GM18867 (cell line): ENCODE measurements around the gene RNU1-3.
"Not testable (repeated sequence)": the region's sequence is repeated elsewhere in the genome, so short reads cannot be mapped to it uniquely, and the experiment has no call there.

Experiments used
- ATAC-seq: cut with Tn5 transposase; IDR thresholded peaks from one replicate; pipeline ENCODE4 v1.9.1; 2021; ENCODE audit warnings: mild to moderate bottlenecking, moderate library complexity; ENCODE audit not compliant: unreplicated experiment

RNU1-3 gene

GRCh38 chr1:16639091-16640031 is 27.4 kb downstream of the RNU1-3 start:
- not testable (repeated sequence) for ATAC-seq

- not testable (repeated sequence) for ATAC-seq
These were observed 28.6 kb downstream of the RNU1-3 start for GRCh38 chr1:16637941-16638778.

DNA sequence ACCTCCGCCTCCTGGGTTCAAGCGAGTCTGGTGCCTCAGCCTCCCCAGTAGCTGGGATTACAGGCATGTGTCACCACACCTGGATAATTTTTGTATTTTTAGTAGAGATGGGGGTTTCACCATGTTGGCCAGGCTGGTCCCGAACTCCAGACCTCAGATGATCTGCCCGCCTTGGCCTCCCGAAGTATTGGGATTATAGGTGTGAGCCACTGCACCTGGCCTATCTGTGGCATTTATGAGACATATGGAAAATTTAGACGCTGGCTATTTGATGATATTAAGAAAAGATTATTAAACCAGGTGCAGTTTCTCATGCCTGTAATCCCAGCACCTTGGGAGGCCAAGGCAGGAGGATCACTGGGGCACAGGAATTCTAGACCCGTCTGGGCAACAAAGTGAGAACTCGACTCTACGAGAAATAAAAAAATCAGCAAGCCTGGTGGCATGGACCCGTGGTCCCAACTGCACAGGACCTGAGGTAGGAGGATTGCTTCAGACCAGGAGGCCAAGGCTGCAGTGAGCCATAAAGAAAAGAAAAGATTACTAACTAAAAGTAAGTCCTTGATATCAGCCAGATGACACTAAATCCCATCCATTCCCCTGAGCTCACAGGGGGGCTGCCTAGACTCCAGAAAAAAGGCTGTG is 30.1 kb downstream of the RNU1-3 start:
- ATAC-seq = not testable (repeated sequence)

GRCh38 chr1:16635959-16636358 is 30.8 kb downstream of the RNU1-3 start:
- not testable (repeated sequence) for ATAC-seq

- not testable (repeated sequence) for ATAC-seq
These were observed 33.0 kb downstream of the RNU1-3 start for GRCh38 chr1:16633540-16634282.

- not testable (repeated sequence) for ATAC-seq
These were observed 34.5 kb downstream of the RNU1-3 start for GRCh38 chr1:16632044-16632850.

- no peak for ATAC-seq
These were observed 35.3 kb downstream of the RNU1-3 start for GRCh38 chr1:16631248-16632043.

DNA sequence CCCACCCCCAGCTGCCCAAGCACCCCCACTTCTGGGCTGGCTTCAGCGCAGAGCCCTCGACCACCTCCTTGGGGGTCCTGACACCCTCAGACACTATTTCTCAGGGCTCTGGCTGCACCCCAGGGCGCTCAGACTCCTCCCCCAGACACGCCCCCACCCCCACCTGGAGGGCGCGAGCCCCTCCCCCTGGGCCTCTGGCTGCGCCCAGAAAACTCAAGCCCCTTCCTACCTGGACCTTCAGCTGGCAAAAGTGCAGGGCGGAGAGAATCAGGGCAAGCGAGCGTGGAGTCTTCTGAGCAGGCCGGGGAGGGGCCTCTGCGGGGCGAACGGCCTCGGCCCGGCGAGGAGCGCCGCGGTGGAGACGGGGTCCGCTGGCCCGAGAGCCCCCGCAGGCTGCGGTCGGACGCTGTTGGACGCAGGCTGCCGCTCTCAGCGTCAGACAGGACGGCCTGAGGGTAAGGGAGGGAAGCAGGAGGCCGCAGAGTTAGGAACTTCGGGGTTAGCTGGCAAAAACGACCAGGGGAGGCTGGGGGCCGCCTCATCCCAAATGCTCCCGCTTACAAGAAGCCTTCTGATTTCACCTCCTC is 36.0 kb downstream of the RNU1-3 start:
- ATAC-seq = no peak

DNA sequence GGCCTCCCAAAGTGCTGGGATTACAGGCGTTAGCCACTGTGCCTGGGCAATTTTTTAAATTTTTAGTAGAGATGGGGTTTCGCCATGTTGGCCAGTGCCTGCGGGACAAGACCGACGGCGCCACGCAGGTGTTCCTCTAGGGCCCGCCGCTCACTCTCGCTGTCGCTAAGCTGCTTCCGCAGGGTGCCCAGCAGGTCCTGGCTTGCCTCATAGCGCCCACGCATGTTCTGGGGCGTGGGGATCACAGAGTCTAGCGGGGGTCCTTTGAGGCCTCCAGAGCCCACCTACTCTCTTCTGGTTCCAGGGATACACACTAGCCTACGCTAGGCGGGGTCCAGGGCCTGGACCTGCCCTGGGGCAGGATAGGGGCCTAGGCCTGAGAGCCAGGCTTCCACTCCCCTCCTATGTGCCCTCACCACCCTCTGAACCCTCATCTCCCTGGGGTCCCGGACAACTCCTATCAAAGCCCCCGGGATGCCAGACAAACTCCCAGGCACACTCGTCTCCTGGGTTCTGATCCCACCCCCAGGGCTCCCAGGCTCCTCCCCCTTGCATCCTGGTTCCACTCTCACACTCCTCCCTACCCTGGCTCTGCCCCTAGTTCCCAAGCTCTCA is 36.7 kb downstream of the RNU1-3 start:
- ATAC-seq = not testable (repeated sequence)

DNA sequence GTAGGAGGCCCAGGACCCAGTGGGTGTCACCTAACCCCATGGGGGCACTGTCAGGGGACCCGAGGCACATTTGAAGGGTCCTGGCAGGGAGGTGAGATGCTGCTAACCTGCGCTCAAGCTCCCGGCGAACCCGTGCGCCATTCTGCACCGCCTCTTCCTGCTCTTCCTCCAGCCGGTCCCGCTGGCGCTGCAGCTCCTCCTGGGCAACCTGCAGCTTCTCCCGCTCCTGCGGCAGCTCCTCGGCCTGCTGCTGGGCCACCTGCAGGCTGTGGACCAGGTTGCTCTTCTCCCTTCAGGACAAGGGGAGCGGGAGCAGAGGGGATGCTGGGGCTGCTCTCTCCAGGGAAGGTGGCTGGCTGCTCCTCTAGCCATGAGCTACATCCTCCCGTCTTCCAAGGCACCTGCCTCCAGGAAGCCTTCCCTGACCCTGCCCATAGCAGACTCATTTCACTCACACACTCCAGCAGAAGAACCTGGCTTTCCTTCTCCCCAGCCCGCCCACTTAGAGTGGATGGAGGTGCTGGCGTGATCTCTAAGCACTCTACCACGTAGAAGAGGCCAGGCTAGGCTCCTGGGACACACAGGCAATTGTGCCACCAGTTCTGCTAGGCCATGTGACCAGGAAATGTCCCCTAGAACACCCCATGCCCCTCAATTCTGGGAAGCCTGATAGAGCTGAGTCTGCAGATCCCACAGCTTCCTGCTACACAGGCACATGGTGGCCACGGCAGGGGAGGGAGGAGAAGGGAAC is 38.2 kb downstream of the RNU1-3 start:
- ATAC-seq = no peak

GRCh38 chr1:16626409-16626983 is 40.3 kb downstream of the RNU1-3 start:
- ATAC-seq = not testable (repeated sequence)

DNA sequence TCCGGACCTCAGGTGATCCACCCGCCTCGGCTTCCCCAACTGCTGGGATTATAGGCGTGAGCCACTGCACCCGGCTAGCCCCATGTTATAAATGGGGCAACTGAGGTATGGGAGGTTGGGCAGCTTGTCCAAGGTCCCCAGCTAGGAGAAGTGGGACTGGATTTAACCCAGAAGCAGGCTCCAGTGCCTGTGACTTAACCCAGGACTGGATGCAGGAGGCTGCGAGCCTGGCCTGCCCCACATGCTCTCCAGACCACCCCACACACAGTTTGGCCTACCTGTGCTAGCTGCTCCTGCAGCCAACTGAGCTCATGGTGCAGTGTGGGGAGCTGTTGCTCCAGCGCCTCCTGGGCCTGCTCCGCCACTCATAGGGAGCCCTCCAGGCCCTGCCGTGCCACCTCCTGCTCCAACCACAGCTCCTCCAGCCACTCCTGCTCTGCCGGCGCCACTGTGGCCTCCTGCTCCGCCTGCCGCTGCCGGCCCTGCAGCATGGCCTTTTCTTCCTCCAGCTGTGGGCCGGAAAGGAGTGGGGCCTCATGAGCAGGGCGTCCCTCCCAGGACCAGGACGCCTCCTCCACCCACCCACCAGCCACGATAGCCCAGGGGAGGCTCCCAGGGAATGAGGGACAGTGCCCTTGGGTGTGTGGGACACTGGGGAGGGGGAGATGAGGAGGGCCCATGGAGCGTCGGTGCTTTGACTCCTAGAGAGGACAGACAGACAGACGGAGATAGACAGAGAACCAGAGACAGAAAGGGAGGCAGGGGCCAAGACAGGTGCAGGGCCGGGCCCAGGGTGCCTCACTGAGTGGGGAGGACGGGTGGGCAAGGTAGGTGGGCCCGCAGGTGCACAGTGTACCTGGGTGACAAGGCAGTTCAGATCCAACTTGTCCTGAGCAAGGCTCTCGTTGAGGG is 41.0 kb downstream of the RNU1-3 start:
- ATAC-seq = no peak

DNA sequence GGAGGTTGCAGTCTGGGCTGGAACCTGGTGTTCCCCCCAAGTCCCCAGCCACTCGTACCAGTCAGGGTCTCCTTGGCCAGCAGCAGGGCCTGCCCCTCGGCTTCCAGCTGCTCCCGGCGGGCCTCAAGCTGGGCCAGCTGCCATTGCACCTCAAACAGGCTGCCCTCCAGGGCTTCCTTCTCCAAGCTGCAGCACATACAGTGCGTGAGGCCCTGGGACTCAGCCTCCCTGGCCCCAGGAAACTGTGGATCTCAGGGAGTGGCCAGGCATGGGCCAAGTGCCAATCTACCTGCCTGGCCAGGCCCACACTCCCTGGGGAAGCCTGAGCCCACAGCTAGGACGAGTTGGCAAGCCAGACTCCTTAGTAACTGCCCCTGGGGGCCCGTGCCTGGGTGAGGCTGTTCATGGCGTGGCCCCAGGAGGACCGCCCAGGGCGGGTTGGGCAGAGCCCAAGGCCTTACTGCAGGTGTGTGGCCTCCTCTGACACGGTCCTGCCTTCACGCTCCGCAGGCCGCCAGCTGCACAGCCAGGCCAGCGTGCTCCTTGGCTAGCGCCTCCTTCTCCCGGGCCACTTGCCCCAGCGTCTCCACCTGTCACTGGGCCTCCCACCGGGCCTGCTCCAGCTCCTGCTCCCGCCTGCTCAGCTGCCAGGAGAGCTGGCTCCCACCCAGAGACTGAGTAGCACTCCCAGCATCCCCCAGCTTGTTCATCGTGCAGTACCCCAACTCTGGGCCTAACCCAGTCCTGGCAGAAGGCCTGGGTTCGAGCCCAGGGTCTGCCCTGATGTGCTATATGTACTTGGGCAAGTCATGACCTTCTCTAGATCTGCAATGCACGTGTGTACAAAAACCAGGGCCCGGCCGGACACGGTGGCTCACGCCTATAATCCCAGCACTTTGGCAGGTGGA is 42.7 kb downstream of the RNU1-3 start:
- not testable (repeated sequence) for ATAC-seq

- not testable (repeated sequence) for ATAC-seq
These were observed 43.4 kb downstream of the RNU1-3 start for GRCh38 chr1:16623337-16623736.
